NOMO-1 treated with DMSO at 0.1 percent for 48 hours (cell line): Measurements from ENCODE around the gene PPIL6.

Experiments used
- DNase-seq: peaks from one replicate; lab custom pipeline; 2025; ENCODE audit not compliant: unreplicated experiment; lab: John Stamatoyannopoulos, UW

The PPIL6 gene

DNA sequence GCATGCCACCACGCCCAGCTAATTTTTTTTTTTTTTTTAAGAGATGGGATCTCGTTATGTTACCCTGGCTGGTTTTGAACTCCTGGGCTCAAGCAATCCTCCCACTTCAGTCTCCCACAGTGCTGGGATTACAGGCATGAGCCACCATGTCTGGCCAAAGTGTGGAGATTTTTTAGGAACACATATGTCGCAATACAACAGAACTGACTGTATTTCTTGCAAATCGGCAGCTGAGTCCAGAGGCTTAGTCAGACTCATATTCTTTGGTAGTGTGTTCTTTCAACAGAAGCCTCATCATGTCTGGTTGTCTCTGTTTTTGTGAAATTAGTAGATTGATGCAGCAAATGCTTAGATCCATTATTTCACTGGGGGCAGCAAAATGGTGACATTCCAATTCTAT, 34.2 kb downstream of the PPIL6 start:
- no peak for DNase-seq

DNA sequence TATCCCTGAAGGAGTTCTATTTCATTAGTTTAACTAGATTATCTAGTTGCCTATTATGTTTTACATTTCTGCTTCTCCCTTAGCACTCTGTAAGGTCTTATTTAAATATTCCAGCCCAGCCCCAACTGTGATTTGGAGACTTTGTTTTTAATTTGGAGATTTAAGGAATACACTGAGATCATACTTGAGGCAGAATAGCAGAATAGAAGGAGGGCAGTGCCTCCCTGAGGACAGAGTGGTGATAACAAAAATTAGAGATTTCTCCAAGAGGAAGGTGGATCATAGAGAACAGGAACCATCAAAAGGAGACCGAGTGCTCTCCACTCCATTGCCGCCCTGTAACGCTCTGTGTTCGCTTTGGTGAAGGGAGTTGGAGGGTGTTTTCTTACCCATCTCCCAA, 43.4 kb downstream of the PPIL6 start:
- peak; percentile 48 for DNase-seq

DNA sequence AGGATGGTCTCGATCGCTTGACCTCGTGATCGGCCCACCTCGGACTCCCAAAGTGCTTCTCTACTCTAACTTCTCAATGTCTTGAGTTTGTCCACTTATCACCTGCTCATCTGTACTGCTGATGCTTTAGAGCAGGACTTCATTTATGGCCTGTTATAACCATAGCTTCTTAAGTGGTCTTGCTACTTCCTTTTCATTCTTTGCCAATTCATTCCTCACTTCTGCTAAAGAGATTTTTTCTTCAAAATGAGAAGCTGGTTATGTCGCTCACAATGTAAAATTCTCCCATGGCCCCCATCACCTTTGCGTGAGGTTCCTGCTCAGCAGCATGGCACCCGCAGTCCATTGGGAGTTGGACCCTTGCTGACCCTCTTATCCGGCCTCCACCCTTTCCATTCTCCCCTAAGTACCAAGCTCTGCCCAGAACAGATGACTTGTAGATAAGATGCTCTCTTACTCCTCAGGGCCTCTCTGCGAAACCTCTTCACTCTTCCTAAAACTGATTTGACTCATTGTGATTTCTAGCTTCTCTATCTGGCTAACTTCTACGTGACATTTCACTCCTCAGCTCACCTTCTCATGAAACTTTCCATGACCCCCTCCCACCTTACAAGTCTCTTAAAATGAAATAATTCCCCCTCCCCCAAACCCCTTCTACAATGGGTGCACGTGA, 44.2 kb downstream of the PPIL6 start:
- DNase-seq = peak; percentile 49

DNA sequence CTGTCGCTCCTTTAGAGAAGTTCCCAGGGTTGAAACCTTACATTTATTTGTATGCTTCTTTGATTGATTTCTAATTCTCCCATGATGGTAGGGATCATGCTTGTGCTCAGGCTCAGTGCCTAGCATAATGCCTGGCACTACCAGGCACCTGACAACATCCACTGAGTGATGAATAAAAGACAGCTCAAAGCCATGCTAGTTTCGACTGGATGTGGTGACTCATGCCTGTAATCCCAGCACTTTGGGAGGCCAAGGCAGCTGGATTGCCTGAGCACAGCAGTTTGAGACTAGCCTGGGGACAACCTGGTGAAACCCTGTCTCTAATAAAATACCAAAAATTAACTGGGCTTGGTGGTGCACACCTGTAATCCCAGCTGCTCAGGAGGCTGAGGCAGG, 46.5 kb downstream of the PPIL6 start:
- DNase-seq = no peak

- DNase-seq = no peak
These were observed 47.1 kb downstream of the PPIL6 start for GRCh38 chr6:109393157-109393885.

- DNase-seq = no peak
These were observed 50.7 kb downstream of the PPIL6 start for GRCh38 chr6:109389650-109390274.

DNA sequence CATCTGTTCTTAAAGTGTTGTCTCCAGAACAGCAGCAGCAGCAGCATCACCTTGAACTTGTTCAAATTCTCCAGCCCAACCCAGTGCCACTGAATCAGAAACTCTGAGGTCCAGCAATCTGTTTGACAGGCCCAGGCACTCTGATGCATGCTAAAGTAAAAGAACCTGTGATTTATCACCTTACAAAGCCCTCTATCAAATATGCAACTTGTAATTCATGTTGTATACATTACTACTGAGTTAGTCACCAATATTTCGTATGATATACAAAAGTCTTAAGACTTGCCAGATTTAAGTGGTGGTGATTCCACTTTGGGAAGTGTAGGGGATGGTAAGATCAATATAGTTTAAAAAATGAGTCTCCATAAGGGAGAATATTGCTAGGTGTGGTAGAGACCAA, 52.2 kb downstream of the PPIL6 start:
- no peak for DNase-seq

DNA sequence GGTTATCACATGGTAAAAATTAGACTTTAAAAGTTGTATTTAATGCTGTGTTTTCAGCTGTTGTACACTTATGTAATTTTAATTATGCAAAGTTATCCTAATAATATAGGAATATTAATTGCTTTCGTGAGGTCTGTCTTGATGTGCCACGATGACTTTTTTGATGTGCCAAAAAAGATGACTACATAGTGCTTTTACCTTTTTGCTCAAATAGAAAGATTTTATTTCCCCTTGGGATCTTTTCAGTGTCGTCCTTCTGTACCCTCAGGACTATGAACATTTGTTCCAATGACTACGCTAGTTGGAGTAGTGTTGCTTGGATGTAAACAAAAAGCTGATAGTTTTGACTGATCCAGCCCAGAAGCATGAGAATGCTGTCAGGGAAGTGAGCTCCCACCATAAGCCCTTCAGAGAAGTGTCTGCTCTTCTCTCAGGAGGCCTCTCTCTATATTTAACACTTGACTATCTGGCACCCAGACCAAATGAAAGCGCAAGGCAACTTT, 56.9 kb downstream of the PPIL6 start:
- DNase-seq = no peak

DNA sequence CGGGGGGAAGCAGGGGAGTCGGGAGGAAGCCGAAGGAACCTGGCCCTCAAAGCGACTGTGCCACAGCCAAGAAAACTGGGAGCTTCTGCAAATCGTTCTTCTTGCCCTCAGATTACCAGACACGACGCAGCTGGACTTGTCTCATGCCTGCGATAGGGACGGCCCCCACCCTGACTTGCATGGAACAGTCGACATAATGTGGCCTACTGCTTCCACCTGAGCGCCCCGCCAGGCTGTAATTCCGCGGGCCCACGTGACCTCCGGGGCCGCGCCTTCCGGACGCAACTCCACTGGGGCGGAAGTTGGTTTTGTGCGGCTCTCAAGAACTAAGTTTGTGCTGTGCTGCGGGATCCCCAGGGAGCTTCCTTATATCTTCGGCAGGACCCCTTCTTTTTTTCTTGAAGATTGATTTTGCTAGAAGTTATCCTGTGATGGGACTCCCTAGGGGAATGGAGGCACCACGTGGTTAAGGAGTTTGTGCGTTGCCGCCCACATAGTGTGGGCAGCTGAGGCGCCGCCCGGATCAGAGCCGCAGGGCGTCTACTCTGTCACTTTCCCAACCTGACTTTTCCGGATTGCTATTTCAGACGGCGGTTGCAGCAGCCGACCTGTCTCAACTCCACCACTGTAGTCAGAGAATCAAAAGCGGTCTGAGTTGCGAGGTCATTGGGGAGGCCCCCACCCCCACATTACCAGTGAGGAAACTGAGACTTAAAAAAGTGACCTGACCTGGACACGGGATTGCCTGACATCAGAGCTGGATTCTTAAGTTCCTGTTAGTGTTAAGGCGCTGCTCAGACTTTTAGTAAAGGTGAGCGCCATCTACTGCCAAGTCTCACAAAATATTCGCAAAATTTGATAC, 57.6 kb downstream of the PPIL6 start:
- peak; percentile 98 for DNase-seq

DNA sequence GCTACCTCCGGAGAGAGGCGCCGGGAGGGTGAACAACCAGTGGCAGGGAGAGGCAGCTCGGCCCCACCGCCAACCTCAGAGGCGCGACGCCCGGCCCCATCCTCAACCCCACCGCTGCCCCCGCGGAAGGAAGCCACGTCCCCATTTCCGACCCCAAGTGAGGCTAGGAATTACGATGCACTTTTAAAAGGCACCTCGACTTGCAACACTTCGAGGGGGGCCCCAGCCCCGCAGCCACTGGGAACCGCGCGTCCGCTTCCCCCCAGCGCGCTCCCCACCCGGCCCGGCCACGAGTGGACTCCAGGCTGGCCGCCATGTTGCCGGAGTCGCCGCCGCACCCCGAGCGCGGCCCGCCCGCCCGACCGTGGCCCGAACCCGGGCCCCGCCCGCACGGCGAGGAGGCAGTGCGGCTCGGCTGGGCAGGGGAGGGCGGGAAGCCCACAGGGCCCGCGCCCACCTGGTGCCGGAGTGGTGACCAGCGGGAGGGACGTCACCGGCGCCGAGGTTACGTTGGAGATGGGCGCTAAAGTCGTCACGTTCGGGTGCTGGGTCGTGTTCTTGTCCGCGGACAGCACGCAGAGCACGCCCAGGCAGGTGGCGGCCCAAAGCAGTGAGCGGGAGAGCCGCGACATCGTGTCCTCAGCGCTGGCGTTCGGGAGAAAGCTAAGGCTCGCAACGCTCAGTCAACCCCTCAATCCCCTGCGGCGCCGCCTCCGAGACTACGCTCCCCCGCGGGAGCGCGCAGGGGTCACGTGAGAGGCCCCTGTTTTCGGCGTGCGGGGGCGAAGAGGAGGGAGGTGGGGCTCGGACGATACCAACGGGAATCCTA, 58.5 kb downstream of the PPIL6 start, which contains the start of gene CD164:
Gene CD164, minus strand, starts transcription at position 721 of the 829 bp plus-strand sequence. Its CDS starts 89 bp downstream, at position 632.
- DNase-seq = peak; percentile 88

DNA sequence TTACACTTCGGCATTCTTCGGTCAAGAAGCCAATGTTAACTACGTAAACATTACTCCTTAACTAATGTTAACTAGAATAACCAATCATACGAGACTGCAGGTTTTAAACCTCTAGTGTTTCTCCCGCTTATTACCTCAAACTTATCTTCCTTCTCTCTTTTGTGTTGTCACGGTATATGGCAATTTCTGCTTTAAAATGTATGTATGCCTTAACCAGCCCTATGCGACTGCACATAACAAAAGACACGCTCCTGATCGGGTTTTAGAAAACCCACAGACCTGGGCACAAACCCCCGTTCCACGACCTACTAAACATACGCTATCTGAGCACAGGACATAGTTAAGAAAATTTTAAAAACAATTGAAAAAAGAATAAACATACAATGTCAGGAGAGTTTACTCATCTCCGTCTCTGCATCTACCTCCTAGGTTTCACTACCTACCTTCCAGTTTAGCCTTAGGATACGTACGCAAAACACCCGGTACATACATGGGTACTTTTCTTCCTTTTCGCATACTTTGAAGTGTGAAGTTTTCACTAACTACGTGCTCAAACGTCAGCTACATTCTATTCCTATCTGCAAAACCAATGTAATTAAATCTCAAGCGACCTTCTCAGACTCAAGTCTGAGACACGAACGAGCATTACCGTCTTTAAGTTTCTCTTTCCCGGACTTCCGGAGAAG, 59.2 kb downstream of the PPIL6 start:
- DNase-seq = peak; percentile 57

- no peak for DNase-seq
These were observed 60.7 kb downstream of the PPIL6 start for GRCh38 chr6:109379711-109380110.

- no peak for DNase-seq
These were observed 62.7 kb downstream of the PPIL6 start for GRCh38 chr6:109377717-109378116.

GRCh38 chr6:109374326-109374892, 66.0 kb downstream of the PPIL6 start:
- DNase-seq = no peak

DNA sequence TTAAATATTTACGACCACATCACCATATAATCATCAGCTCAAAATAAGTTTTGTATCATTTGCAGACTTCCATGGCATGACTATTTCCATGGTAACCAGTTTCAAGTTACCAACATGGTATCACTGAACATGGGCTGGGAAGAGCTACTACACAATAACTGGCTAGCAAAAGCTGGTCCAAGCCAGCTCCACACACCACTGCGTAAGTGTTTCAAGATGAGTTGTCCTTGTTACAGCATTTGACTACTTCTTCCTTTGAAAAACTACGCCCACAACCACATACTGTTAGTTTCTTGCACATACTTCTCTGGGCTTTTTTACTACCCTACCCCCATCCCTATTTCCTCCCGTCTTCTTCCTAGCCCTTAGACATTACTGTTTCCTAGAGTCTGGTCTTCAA, 66.7 kb downstream of the PPIL6 start:
- peak; percentile 29 for DNase-seq

DNA sequence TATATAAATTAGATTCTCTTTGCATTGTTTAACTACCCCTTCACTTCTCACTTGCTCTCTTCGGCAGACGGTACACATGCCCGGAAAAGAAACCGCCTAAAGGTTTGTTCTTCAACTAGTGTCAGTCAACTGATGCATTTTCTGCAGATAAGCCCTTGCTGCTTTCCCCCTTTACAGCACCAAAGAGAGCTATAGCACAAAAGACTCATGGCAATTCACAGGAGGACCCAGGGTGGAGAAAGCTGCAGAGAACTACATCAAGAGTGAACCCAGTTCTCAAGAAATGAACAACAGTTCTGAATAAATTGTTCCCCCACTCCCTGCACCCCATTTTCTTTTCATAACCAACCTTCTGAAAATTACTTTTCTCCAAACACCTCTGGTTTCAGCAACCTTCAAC, 67.1 kb downstream of the PPIL6 start:
- no peak for DNase-seq

DNA sequence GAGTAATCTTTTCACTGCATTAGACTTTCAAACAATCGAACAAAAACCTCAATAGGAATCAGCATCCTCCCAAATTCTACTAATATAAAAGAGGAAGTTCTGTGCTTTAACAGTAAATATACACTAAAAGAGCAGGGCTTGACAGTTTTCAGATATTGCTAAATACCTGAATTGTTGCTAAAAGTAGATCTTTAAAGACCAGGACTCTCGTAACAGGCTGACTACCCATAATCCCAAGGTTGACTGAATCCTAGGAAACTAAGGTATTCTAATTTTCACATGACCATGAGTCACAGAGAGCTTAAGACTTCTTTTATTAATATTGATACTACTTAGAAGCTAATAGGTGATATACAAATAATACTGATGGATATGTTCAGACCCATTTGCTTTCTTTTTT, 68.3 kb downstream of the PPIL6 start:
- DNase-seq = peak; percentile 66

GRCh38 chr6:109370792-109371191, 69.6 kb downstream of the PPIL6 start:
- DNase-seq = no peak

- no peak for DNase-seq
These were observed 70.1 kb downstream of the PPIL6 start for GRCh38 chr6:109370336-109370735.
